Esophagus squamous epithelium (tissue), 4 donors: Measurements from ENCODE around the gene MTF1. TPM values are rescaled to one million over a fixed set of nuclear protein-coding genes. Genes with fewer than 3 reads are reported as not detected.

Experiments
- small RNA-seq, 4 donors: library from RNA; depleted of rRNA; stranded (forward); fragments of <200 nt; gene quantifications; one replicate each; pipeline ENCODE3, GENCODE V24; 2016
- total RNA-seq, 4 donors: library from RNA; depleted of rRNA; stranded (reverse); fragments of >200 nt; gene quantifications; one replicate each; pipeline ENCODE4 v1.1.0, GENCODE V29; 2016

MTF1 gene
- total RNA-seq, 4 donors from 2014 or later = 6.3 to 13.4 (median 9.9) TPM

Small RNA genes lying within 50 kb of the gene (small RNA-seq; reads per million reads assigned to genes)
- gene RF00092 (0 reads per million in 4 donors), gene RNU6-584P (0 reads per million in 4 donors)

Other genes with a start within 250 kb of the MTF1 start
- gene RSPO1, start 224.7 kb downstream of the MTF1 start, total RNA-seq = 1 to 10 TPM in 2 of 4 donors, under 1 TPM in 2; 0.49 to 6.1 (median 2.4) TPM
- 10 to 100 TPM in 1 of 4 donors, 1 to 10 TPM in 3; 3.4 to 15.1 (median 7.5) TPM for gene CDCA8, start 167.1 kb downstream of the MTF1 start, total RNA-seq
- gene EPHA10, start 94.5 kb downstream of the MTF1 start, total RNA-seq = under 1 TPM in 3 of 4 donors, not detected in 1; 0.19 to 0.49 (median 0.31) TPM
- gene MANEAL, start 65.7 kb downstream of the MTF1 start, total RNA-seq = 1 to 10 TPM; 2.3 to 5.0 (median 3.7) TPM
- 10 to 100 TPM; 40.9 to 60.2 (median 52.1) TPM for gene C1orf122, start 51.8 kb downstream of the MTF1 start, total RNA-seq
- gene YRDC, start 51.4 kb downstream of the MTF1 start, total RNA-seq = 10 to 100 TPM; 19.9 to 26.0 (median 21.1) TPM
- 10 to 100 TPM in 3 of 4 donors, 1 to 10 TPM in 1; 6.2 to 20.4 (median 13.7) TPM for gene INPP5B, start 87.5 kb upstream of the MTF1 start, total RNA-seq
- 10 to 100 TPM; 33.9 to 49.7 (median 44.4) TPM for gene SF3A3, start 130.4 kb upstream of the MTF1 start, total RNA-seq
- 10 to 100 TPM in 3 of 4 donors, 1 to 10 TPM in 1; 6.2 to 18.7 (median 12.4) TPM for gene FHL3, start 145.9 kb upstream of the MTF1 start, total RNA-seq
- gene UTP11, start 153.1 kb upstream of the MTF1 start, total RNA-seq = 10 to 100 TPM; 38.5 to 71.5 (median 54.5) TPM
- 1 to 10 TPM; 2.1 to 4.5 (median 2.8) TPM for gene POU3F1, start 187.2 kb upstream of the MTF1 start, total RNA-seq